Smooth muscle cell of the brain vasculature (primary cell): ENCODE measurements around the gene CHRM4.

Experiments
- DNase-seq: peaks from one replicate; pipeline ENCODE4 v3.0.0-alpha.2; 2012; ENCODE audit warnings: low read depth, low spot score

The CHRM4 gene

GRCh38 chr11:46367244-46367915 is 24.2 kb downstream of the CHRM4 start:
- DNase-seq, result no peak

- DNase-seq, result no peak
Observed at GRCh38 chr11:46366661-46367161, 24.9 kb downstream of the CHRM4 start.

- no peak for DNase-seq
Observed at GRCh38 chr11:46366260-46366659, 25.3 kb downstream of the CHRM4 start.

GRCh38 chr11:46364791-46365190 is 26.8 kb downstream of the CHRM4 start:
- no peak for DNase-seq

- no peak for DNase-seq
Observed at GRCh38 chr11:46364056-46364455, 27.5 kb downstream of the CHRM4 start.

- no peak for DNase-seq
Observed at GRCh38 chr11:46363455-46364005, 28.0 kb downstream of the CHRM4 start.

GRCh38 chr11:46363031-46363407 is 28.6 kb downstream of the CHRM4 start:
- no peak for DNase-seq

- DNase-seq, result no peak
Observed at GRCh38 chr11:46362156-46363030, 29.2 kb downstream of the CHRM4 start.

GRCh38 chr11:46361283-46362155 is 30.1 kb downstream of the CHRM4 start:
- no peak for DNase-seq

GRCh38 chr11:46360878-46361277 is 30.7 kb downstream of the CHRM4 start:
- DNase-seq, result no peak

GRCh38 chr11:46359953-46360352 is 31.6 kb downstream of the CHRM4 start:
- DNase-seq, result no peak

- DNase-seq, result no peak
Observed at GRCh38 chr11:46357483-46357936, 34.1 kb downstream of the CHRM4 start.

- no peak for DNase-seq
Observed at GRCh38 chr11:46356924-46357482, 34.6 kb downstream of the CHRM4 start.

- DNase-seq, result no peak
Observed at GRCh38 chr11:46353698-46354097, 37.9 kb downstream of the CHRM4 start.

- DNase-seq, result no peak
Observed at GRCh38 chr11:46352063-46352841, 39.3 kb downstream of the CHRM4 start.

GRCh38 chr11:46351606-46352005 is 40.0 kb downstream of the CHRM4 start:
- no peak for DNase-seq

GRCh38 chr11:46351148-46351547 is 40.4 kb downstream of the CHRM4 start:
- DNase-seq, result no peak

- no peak for DNase-seq
Observed at GRCh38 chr11:46350695-46351094, 40.9 kb downstream of the CHRM4 start.

GRCh38 chr11:46348566-46349401 is 42.8 kb downstream of the CHRM4 start:
- no peak for DNase-seq
